ENCODE measurements around the gene PRG2.
"Not testable (repeated sequence)": the region's sequence is repeated elsewhere in the genome, so short reads cannot be mapped to it uniquely, and the experiment has no call there.

The PRG2 gene

GRCh38 chr11:57403802-57404147 is 13.3 kb upstream of the PRG2 start:
- no peak for TF ChIP-seq TCF4 (CRISPR knock-in tag; IDR thresholded peaks at IDR 0.05; ENCODE audit: borderline replicate concordance)
- no peak for TF ChIP-seq BACH2 (CRISPR knock-in tag; IDR thresholded peaks at IDR 0.05; ENCODE audit: borderline replicate concordance)
- TF ChIP-seq ZC3H10 (CRISPR knock-in tag; IDR thresholded peaks at IDR 0.05), result no peak
- no peak for TF ChIP-seq ZNF70 (CRISPR knock-in tag; IDR thresholded peaks at IDR 0.05)
- TF ChIP-seq TSHZ2 (CRISPR knock-in tag; IDR thresholded peaks at IDR 0.05), result no peak
- TF ChIP-seq, protein P1, sequence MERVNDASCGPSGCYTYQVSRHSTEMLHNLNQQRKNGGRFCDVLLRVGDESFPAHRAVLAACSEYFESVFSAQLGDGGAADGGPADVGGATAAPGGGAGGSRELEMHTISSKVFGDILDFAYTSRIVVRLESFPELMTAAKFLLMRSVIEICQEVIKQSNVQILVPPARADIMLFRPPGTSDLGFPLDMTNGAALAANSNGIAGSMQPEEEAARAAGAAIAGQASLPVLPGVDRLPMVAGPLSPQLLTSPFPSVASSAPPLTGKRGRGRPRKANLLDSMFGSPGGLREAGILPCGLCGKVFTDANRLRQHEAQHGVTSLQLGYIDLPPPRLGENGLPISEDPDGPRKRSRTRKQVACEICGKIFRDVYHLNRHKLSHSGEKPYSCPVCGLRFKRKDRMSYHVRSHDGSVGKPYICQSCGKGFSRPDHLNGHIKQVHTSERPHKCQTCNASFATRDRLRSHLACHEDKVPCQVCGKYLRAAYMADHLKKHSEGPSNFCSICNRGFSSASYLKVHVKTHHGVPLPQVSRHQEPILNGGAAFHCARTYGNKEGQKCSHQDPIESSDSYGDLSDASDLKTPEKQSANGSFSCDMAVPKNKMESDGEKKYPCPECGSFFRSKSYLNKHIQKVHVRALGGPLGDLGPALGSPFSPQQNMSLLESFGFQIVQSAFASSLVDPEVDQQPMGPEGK (CRISPR knock-in tag; IDR thresholded peaks at IDR 0.05; ENCODE audit: borderline replicate concordance), result no peak
- no peak for TF ChIP-seq ARNTL (CRISPR knock-in tag; IDR thresholded peaks at IDR 0.05; ENCODE audit: borderline replicate concordance, low read depth)
- TF ChIP-seq PPARA (CRISPR knock-in tag; IDR thresholded peaks at IDR 0.05; ENCODE audit: borderline replicate concordance), result no peak
- no peak for TF ChIP-seq ESRRG (CRISPR knock-in tag; IDR thresholded peaks at IDR 0.05)
- no peak for TF ChIP-seq CREB5 (CRISPR knock-in tag; IDR thresholded peaks at IDR 0.05; ENCODE audit: low read depth)
- TF ChIP-seq SNAI2 (CRISPR knock-in tag; IDR thresholded peaks at IDR 0.05), result no peak
- TF ChIP-seq CSDC2 (CRISPR knock-in tag; IDR thresholded peaks at IDR 0.05), result no peak
- no peak for TF ChIP-seq ISL1 (CRISPR knock-in tag; IDR thresholded peaks at IDR 0.05)
- no peak for TF ChIP-seq ZNF8 (CRISPR knock-in tag; IDR thresholded peaks at IDR 0.05)
- ATAC-seq, result no peak

DNA sequence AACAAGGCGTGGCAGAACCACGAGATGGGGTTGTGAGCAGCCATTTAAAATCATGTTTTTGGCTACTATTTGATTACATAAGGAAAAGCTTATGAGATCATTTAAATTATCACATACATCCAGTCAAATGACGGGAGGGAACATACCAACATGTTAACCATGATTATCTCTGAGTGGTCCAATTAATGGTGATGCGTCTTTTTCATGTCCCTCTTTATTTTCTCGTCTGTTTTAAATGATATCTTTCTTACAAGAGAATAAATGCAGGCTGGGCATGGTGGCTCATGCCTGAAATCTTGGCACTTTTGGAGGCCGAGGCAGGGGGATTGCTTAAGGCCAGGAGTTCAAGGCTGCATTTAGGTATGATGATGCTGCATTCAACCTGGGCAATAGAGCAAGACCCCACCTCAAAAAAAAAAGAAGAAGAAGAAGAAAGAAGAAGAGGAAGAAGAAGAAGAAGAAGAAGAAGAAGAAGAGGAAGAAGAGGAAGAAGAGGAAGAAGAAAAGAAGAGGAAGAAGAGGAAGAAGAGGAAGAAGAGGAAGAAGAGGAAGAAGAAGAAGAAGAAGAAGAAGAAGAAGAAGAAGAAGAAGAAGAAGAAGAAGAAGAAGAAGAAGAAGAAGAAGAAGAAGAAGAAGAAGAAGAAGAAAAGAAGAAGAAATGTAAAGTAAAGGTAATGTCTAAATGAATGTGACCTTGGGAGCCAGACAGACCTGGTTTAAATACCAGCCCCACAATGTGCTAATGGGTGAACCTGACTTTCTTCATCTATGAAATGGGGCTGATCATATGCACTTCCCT is 12.8 kb upstream of the PRG2 start:
- ATAC-seq, result not testable (repeated sequence)

GRCh38 chr11:57402188-57403002 is 11.9 kb upstream of the PRG2 start:
- TF ChIP-seq TSHZ2 (CRISPR knock-in tag; IDR thresholded peaks at IDR 0.05) (no peak), BACH2 (CRISPR knock-in tag; IDR thresholded peaks at IDR 0.05; ENCODE audit: borderline replicate concordance) (no peak), ZNF8 (CRISPR knock-in tag; IDR thresholded peaks at IDR 0.05) (no peak), POU6F1 (CRISPR knock-in tag; IDR thresholded peaks at IDR 0.05; ENCODE audit: borderline replicate concordance, low read depth) (no peak)
- no peak for ATAC-seq
